Duodenal mucosa (tissue), 2 donors: ENCODE data around the gene BCAS1.

ENCODE experiments used
- H3K27ac ChIP-seq: one replicate; pipeline ENCODE4 v1.7.0; 2013; ENCODE audit warnings: low read depth, low read length
- H3K27me3 ChIP-seq, 2 donors: one replicate each; pipeline ENCODE4 v1.7.0; 2013; ENCODE audit warnings: low read length in 2 of 2, control low read depth in 1 of 2; ENCODE audit not compliant: insufficient read depth in 2 of 2, control insufficient read depth in 1 of 2
- H3K36me3 ChIP-seq, 2 donors: one replicate each; pipeline ENCODE4 v1.7.0; 2013; ENCODE audit warnings: low read length in 2 of 2, control low read depth in 1 of 2; ENCODE audit not compliant: insufficient read depth in 2 of 2, control insufficient read depth in 1 of 2
- H3K4me1 ChIP-seq, 2 donors: one replicate each; pipeline ENCODE4 v1.7.0; 2013; ENCODE audit warnings: low read length in 2 of 2, control low read depth in 1 of 2; ENCODE audit not compliant: insufficient read depth in 2 of 2, control insufficient read depth in 1 of 2
- H3K4me3 ChIP-seq, 2 donors: one replicate each; pipeline ENCODE4 v1.7.0; 2013; ENCODE audit warnings: low read length in 2 of 2, low read depth in 1 of 2
- H3K9ac ChIP-seq, 2 donors: one replicate each; pipeline ENCODE4 v1.7.0; 2013; ENCODE audit warnings: low read length in 2 of 2, low read depth in 1 of 2
- H3K9me3 ChIP-seq, 2 donors: one replicate each; pipeline ENCODE4 v1.7.0; 2013; ENCODE audit warnings: low read length in 2 of 2, control low read depth in 1 of 2; ENCODE audit not compliant: control insufficient read depth in 1 of 2

BCAS1 gene

DNA sequence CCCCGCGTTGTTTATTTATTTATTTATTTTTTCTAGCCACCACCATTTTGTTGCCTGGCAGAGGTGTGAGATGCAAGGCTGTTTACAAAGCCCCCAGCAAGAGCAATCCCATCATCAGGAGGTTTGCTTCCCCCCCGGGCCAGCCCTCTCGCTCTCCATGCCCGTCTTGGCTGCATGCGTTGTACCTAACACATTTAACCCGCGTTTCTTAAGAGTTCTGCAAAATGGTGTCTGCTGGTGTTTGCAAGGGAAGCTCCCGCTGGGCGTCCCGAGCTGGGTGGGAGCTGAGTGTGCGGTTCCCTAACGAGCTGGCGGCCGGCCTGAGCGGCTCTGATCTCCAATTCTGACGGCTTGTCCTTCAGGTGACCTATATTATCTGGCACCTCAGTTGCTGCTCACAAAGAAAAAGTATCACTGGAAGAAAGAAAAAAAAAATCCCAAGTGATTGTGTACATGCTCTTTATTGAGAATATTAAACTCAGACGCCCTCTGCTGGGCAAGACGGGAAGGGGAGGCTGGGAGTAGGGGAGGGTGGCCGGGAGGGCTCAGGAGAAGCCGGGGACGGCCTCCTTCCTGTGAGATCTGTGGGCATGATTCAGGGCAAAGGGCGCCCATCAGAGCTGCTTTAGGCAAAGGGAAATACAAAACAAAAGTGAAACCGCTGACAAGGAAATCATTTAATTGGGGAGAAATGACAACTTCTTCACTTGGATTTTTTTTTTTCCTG lies 154.8 kb downstream of the BCAS1 start:
- H3K9me3 ChIP-seq = no peaks in the 10 kb centered on the region
- H3K9ac ChIP-seq = peak overlapping the region; percentile 77 to 79
- H3K27me3 ChIP-seq = no peaks in the 10 kb centered on the region
- peak overlapping the region; percentile 88 to 93 for H3K4me3 ChIP-seq
- peak overlapping the region; percentile 76 for H3K27ac ChIP-seq
- peaks cover 22 to 30% of the 10 kb centered on the region in 2 donors for H3K4me1 ChIP-seq
- H3K36me3 ChIP-seq = no peaks in the 10 kb centered on the region

DNA sequence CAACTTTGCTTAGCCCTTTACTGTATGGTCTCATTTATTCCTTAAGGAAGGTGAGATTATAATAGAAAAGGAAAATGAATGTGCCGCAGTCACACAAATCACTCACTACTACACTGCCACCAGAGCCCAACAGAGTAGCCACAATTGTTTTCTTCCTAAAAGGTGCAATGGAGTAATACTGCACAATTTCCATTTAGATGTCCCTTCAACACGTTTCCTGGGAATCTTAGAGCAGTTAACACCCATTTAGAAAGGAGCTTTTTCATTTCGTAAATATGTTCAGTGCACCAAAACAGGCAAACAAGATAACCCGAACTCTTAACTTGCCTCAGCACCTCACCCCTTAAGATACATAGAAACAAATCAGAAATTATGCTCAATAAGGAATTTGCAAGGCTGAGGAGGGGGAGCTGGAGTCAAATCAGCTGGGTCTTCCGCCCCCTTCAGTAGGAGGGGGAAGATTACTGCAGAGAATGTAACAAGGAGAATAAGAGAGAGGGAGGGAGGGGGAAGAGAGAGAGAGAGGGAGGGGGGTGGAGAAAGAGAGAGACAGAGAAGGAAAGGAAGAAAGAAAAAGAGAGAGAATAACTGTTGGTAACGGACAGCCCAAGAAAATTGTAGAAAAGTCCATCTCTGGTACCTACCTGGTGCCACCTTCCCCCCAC lies 155.5 kb downstream of the BCAS1 start:
- Histone ChIP-seq H3K9me3 (no peaks in the 10 kb centered on the region), H3K27ac (no peak overlapping the region), H3K27me3 (no peaks in the 10 kb centered on the region), H3K9ac (peak overlapping the region; percentile 77 to 79), H3K4me3 (peak overlapping the region; percentile 88 to 93), H3K4me1 (peaks cover 22 to 30% of the 10 kb centered on the region in 2 donors), H3K36me3 (no peaks in the 10 kb centered on the region)

DNA sequence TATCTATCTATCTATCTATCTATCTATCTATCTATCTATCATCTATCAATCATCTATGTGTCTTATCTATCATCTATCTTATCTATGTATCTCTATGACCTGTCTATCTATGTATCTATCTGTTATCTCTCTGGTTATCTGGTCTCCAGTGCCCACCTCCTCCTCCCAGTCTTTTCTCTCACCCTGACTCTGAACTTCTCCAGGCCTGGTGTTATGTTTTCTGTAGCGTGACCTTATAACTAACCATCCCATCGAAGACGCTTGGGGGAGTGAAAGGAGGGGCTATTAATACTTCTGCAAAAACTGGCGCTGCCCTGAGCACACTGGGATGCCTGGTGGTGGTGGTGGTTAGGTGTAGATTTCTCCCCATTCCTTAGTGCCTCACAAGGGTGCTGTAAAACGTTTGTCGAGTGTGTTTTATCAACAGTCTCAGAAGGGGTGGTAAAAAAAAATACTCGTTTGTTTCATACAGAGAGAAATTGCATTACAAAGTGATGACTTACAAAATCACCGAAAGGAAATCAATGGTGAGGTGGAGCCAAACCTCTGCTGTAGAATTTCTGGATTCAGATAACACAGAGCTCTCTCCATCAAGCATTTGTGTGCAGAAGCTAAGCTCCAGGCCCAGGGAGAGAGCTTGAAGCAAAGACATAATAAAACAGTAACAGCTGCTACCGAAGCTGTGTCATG lies 156.2 kb downstream of the BCAS1 start:
- Histone ChIP-seq H3K4me3 (no peak overlapping the region), H3K27me3 (no peaks in the 10 kb centered on the region), H3K36me3 (no peaks in the 10 kb centered on the region), H3K9ac (peak overlapping the region; percentile 40 to 77), H3K27ac (no peak overlapping the region), H3K9me3 (no peaks in the 10 kb centered on the region), H3K4me1 (peaks cover 22 to 30% of the 10 kb centered on the region in 2 donors)

DNA sequence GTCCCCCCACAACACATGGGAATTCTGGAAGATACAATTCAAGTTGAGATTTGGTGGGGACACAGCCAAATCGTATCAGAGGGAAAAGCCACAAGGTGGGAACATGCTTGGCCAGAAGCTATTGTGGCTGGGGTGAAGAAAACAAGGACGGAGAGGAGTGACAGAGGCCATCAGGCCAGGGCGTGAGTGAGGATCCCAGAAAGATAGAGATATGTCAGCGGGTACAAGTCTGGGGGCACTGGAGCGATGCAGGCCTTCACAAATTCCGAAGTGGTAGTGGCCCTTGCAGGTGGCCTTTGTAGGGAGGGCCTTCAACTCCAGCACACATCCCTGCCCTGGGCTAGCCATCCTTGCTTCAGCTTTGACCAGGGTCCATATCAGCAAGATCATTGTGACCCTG lies 159.1 kb downstream of the BCAS1 start:
- H3K36me3 ChIP-seq = no peaks in the 10 kb centered on the region
- H3K9ac ChIP-seq = no peak overlapping the region
- no peaks in the 10 kb centered on the region for H3K9me3 ChIP-seq
- H3K4me3 ChIP-seq = no peak overlapping the region
- H3K27me3 ChIP-seq = no peaks in the 10 kb centered on the region
- H3K27ac ChIP-seq = no peak overlapping the region
- H3K4me1 ChIP-seq = peaks cover 17 to 18% of the 10 kb centered on the region in 2 donors

DNA sequence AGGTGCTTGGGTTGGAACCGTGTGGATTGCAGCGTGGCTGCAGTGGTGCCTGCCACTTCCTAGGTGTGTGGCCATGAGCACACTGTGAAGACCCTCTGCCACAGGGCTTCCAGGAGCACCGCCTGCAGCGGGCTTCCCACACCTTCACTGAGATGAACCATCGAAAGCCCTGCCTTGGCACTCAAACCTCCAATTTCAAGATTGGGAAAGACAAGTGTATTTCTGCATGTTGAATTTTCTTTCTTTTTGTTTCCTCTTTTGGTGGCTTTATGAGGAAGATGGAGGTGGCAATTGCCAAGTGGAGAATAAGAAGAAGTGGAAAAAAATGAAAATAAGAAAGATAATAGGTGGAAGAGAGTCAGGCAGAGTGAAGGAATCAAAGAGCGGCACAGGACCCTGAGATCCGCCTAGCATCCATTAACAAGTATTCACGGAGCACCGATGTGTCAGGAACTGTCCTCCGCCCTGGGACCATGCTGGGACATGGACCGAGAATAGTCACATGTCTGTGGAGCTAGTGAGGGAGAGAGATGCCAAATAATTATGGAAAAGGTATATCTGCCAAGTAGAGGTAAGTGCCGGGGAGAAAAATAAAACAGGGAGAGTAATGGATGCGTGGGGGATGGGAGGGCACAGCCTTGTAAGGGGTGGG lies 159.9 kb downstream of the BCAS1 start:
- Histone ChIP-seq H3K36me3 (no peaks in the 10 kb centered on the region), H3K4me1 (peaks cover 13 to 17% of the 10 kb centered on the region in 2 donors), H3K27me3 (no peaks in the 10 kb centered on the region), H3K9ac (no peak overlapping the region), H3K4me3 (no peak overlapping the region), H3K9me3 (no peaks in the 10 kb centered on the region), H3K27ac (no peak overlapping the region)

DNA sequence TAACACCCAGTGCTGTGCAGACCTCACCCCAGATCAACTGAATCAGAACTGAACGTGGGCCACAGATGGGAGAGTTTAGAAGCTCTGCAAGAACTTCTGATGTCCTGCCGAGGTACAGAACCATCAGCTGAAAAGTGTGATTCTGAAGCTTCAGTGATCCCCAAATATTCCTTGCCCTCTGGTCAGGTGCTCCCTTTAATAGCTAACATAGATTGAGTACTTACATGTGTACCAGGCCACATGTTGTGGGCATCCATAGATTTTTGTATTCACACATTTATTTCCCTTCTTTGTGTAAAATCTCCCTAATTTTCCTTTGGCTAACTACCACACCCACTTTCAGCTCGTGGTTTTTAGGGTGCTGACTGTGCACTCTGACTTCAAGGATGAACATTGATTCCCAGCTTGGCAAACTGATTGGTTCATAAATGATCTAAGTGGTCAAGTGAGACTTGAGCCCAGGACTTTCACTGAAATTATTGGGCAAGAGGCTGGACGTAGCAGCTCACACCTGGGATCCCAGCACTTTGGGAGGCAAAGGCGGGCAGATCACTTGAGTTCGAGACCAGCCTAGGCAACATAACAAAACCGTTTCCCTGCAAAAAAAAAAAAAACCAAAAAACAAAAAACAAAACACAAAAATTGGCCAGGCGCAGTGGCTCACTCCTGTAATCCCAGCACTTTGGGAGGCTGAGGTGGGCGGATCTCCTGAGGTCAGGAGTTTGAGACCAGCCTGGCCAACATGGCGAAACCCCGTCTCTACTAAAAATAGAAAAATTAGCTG lies 162.2 kb downstream of the BCAS1 start:
- Histone ChIP-seq H3K27ac (no peak overlapping the region), H3K4me1 (peaks cover 0 to 5% of the 10 kb centered on the region in 2 donors), H3K36me3 (no peaks in the 10 kb centered on the region), H3K4me3 (no peak overlapping the region), H3K9me3 (no peaks in the 10 kb centered on the region), H3K9ac (no peak overlapping the region), H3K27me3 (no peaks in the 10 kb centered on the region)

DNA sequence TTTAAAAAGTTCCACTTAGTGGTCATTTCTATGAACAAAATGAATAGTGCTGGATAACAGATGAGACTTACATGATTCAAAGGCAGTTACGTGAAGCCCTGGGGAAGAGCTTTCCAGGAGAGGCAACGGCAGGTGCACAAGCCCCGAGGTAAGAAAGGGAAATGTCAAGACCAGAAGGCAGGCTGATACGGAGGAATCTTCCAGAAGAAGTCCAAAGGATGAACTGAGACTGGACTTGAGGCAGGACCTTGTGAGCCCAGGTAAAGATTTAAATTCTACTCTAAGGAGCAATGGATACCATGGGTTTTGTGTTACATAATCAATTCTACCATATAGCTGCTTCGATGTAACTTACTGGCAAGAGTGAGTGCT lies 164.6 kb downstream of the BCAS1 start:
- Histone ChIP-seq H3K9ac (no peak overlapping the region), H3K27ac (no peak overlapping the region)

DNA sequence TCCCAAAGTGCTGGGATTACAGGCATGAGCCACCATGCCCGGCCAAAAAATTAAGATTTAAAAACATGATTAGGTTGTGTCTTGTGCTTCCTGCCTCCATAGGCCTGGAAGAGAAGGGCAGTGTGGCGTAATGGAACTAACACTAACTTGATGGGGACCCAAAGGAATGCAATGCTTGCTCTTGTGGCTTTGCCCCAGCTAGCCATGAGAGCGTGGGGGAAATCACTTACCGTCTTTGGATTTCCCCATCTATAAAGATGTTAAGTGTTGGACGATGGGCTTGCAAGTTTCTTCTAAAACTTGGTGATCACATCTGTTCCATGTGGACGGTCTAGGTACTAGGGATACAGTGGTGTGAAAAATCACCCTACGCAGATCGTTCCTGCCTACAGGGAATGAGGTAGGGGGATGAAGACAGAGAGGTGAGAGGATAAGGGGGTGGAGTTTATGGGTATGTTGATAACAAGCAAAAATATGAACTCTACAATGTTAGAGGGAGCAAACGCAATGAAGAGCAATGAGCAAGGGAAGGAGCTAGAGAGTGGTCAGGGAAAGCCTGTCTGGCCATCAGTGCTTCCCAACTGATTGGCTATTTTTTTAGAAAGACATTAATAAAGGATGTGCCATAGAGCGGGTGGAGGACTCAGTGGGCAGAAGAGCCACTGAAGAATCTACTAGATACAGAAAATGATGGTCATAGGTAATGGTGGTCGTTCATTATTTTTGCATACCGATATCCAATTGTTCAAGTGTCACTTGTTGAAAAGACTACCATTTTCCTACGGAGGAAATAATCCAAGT lies 165.2 kb downstream of the BCAS1 start:
- Histone ChIP-seq H3K27ac (no peak overlapping the region), H3K4me1 (peaks cover 16 to 27% of the 10 kb centered on the region in 2 donors), H3K27me3 (no peaks in the 10 kb centered on the region), H3K4me3 (no peak overlapping the region), H3K9ac (no peak overlapping the region), H3K36me3 (no peaks in the 10 kb centered on the region), H3K9me3 (no peaks in the 10 kb centered on the region)

More for the DNA sequence above, 164.6 kb downstream of the BCAS1 start:
- H3K4me3 ChIP-seq = no peak overlapping the region
- H3K36me3 ChIP-seq = no peaks in the 10 kb centered on the region
- no peaks in the 10 kb centered on the region for H3K27me3 ChIP-seq
- no peaks in the 10 kb centered on the region for H3K9me3 ChIP-seq
- H3K4me1 ChIP-seq = peaks cover 11 to 22% of the 10 kb centered on the region in 2 donors

DNA sequence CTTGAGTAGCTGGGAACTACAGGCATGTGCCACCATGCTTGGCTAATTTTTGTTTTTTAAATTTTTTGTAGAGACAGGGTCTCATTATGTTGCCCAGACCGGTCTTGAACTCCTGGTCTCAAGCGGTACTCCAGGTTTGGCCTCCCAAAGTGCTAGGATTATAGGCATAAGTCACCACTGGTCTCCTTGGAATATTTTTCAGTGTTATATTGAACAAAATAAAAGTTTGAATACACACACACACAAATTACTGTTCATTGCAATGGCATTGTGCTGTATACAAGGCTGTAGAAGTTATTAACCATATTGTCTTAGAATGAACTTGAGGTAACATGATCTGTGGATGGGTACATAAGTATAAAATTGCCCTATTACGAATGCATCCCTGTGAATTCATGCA lies 166.1 kb downstream of the BCAS1 start:
- H3K9ac ChIP-seq = no peak overlapping the region
- no peak overlapping the region for H3K27ac ChIP-seq
- H3K36me3 ChIP-seq = no peaks in the 10 kb centered on the region
- no peaks in the 10 kb centered on the region for H3K27me3 ChIP-seq
- no peaks in the 10 kb centered on the region for H3K9me3 ChIP-seq
- H3K4me1 ChIP-seq = peaks cover 26 to 37% of the 10 kb centered on the region in 2 donors
- H3K4me3 ChIP-seq = no peak overlapping the region
